Psoas muscle (tissue), 8 donors: Measurements from ENCODE around the gene GRIK5. TPM values are rescaled to one million over a fixed set of nuclear protein-coding genes. Genes with fewer than 3 reads are reported as not detected.

Source experiments
- ATAC-seq, 4 donors: fragments of 200-7000 bp; cut with Tn5 transposase; one replicate each; pipeline ENCODE4 v1.9.1; 2020; ENCODE audit warnings: moderate library complexity in 3 of 4, mild to moderate bottlenecking in 2 of 4
- DNase-seq, 2 donors: peaks; one replicate each; pipeline ENCODE4 v3.0.0-alpha.2; 2020
- H3K27ac ChIP-seq: fragments of 200-600 bp; one replicate; pipeline ENCODE4 v1.8.0; 2022
- H3K27me3 ChIP-seq, 3 donors: fragments of 200-600 bp in 1 of 3; one replicate each; pipeline versions ENCODE4 v1.6.1 to v1.8.0; 2013 to 2022; ENCODE audit warnings: low read length in 2 of 3, mild to moderate bottlenecking in 2 of 3, moderate library complexity in 1 of 3; ENCODE audit not compliant: insufficient read depth in 3 of 3
- H3K36me3 ChIP-seq, 2 donors: fragments of 200-600 bp in 1 of 2; one replicate each; pipeline versions ENCODE4 v1.6.1 to v1.8.0; 2013 to 2022; ENCODE audit warnings: low read depth in 1 of 2, mild to moderate bottlenecking in 1 of 2, moderate library complexity in 1 of 2; ENCODE audit not compliant: insufficient read depth in 1 of 2
- H3K4me1 ChIP-seq: fragments of 200-600 bp; one replicate; pipeline ENCODE4 v1.8.0; 2022
- H3K4me3 ChIP-seq: fragments of 200-600 bp; one replicate; pipeline ENCODE4 v1.8.0; 2022; ENCODE audit warnings: mild to moderate bottlenecking
- H3K9me3 ChIP-seq: fragments of 200-600 bp; one replicate; pipeline ENCODE4 v1.8.0; 2022
- WGBS, 3 donors: extraction: QIAGEN DNeasy Blood & Tissue Kit; methylation state at CpG; one replicate each; pipeline versions ENCODE4 v1.1.6 to v1.1.7; 2013; 5-methylcytosine and 5-hydroxymethylcytosine counted together
- intact Hi-C, 2 donors: fragments of 100-400 bp; cut with DNase I; formaldehyde crosslinking; loops; one replicate each; pipeline versions ENCODE4 v1.11.0 to v1.14.2; 2022
- polyA plus RNA-seq, 3 donors: library from polyadenylated mRNA; stranded (reverse); fragments of 200-250 nt; gene quantifications; one replicate each; pipeline ENCODE4 v1.2.3, GENCODE V29; 2013
- total RNA-seq, 4 donors: library from RNA; stranded (reverse); fragmentation: NEBNext Ultra II Directional in 2 of 4; extraction: Animal tissue kit (Norgen Biotek cat#: 25700) in 2 of 4; gene quantifications; one replicate each; pipeline versions ENCODE4 v1.2.1 to v1.2.4, GENCODE V29; 2021 to 2023
- TF ChIP-seq, protein P1 (sequence below): fragments of 200-600 bp; IDR thresholded peaks from one replicate; pipeline ENCODE4 v1.8.0; 2022; ENCODE audit warnings: antibody characterized with exemption
- donor health status: healthy with polysubstance abuse.
- donor health status: DM: no; HTN: no; CAD: no; lungs with moderate emphysema.
- donor health status: Bipolar disorder and iron deficiency.
- donor health status: healthy.
- donor health status: DM: yes; HTN: yes; CAD: no.
- donor health status: DM: no; HTN: no; CAD: no.
- donor health status: DM: no; HTN: no; CAD: no.
- donor health status: DM: yes; HTN: yes; CAD: no.

Gene GRIK5
- total and polyA plus RNA-seq, 7 donors: 0.26 to 0.88 (median 0.45) TPM

DNA sequence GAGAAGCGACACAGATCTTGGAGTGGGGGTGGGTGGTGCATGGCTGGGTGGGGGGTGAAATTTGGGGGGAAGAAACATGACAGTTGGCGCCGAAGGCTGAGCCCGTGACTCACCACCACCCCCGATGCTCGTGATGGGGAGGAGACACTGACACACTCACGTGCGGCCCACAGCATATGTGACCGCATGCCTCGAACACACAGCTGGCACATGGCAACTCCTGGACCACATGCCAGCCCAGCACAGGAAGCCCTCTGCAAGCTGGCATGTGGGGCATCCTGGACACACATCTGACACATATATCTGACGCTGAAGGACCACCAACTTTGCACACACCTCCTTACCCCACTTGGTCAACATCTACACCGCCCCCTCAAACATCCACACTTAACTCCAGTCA is 1.2 kb upstream of the GRIK5 start:
- no peak overlapping the region for H3K27ac ChIP-seq
- H3K4me1 ChIP-seq: peaks cover 3% of the 10 kb centered on the region
- DNase-seq (no peak), ATAC-seq (no peak)
- intact Hi-C loops: no loop called here
- TF ChIP-seq, protein P1, sequence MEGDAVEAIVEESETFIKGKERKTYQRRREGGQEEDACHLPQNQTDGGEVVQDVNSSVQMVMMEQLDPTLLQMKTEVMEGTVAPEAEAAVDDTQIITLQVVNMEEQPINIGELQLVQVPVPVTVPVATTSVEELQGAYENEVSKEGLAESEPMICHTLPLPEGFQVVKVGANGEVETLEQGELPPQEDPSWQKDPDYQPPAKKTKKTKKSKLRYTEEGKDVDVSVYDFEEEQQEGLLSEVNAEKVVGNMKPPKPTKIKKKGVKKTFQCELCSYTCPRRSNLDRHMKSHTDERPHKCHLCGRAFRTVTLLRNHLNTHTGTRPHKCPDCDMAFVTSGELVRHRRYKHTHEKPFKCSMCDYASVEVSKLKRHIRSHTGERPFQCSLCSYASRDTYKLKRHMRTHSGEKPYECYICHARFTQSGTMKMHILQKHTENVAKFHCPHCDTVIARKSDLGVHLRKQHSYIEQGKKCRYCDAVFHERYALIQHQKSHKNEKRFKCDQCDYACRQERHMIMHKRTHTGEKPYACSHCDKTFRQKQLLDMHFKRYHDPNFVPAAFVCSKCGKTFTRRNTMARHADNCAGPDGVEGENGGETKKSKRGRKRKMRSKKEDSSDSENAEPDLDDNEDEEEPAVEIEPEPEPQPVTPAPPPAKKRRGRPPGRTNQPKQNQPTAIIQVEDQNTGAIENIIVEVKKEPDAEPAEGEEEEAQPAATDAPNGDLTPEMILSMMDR: no peak
- peaks cover 0 to 30% (median 17%) of the 10 kb centered on the region in 3 donors for H3K27me3 ChIP-seq
- H3K9me3 ChIP-seq: no peaks in the 10 kb centered on the region
- H3K36me3 ChIP-seq: no peaks in the 10 kb centered on the region
- WGBS, 3 donors: 89 to 94% (median 94%) methylated on average over 11 to 12 of the region's 12 CpGs
- H3K4me3 ChIP-seq: no peak overlapping the region

DNA sequence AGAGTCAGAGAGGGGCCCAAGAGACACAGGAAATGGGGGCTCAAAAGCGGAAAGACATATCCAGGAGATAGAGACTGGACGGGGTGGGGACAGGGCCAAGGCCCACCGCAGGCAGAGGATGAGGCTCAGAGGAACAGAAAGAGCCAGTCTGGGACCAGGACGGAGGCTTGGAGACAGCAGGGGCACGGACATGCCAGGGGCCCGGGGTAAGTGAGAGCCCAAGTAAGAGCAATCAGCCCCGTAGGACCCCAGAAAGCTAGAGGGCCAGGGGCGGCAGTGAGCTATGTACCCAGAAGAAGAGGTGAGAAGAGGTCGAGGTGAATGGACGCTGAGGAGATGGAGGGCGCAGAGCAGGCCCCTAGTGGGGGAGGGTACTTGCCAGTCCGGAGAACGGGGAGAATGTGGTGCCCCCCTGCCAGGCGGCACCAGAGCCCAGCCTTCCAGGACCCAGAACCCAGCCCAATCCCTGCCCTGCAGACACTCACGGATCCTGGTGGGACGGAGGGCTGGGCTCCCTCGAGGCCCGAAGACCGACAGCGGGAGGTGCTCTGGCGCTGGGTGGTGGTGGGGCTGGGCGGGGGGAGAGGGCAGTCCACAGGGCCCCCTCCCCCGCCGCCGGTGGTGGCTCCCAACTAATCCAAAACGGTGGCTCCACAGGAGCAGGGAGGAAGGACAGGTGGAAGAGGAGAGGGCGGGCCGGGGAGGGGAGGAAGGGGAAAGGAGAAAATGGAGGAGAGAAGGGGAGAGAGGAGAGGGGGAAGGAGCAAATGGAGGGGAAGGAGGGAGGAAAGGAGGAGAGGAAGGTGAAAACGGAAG is 1.0 kb downstream of the GRIK5 start:
- ATAC-seq: no peak
- H3K9me3 ChIP-seq: no peaks in the 10 kb centered on the region
- WGBS, 3 donors: 17 to 25% (median 18%) methylated on average over 17 to 29 of the region's 29 CpGs
- intact Hi-C loops: no loop called here
- no peak for DNase-seq
- H3K4me1 ChIP-seq: no peaks in the 10 kb centered on the region
- H3K27ac ChIP-seq: no peak overlapping the region
- H3K4me3 ChIP-seq: peak overlapping the region; percentile 28
- H3K27me3 ChIP-seq: peaks cover 0 to 42% (median 18%) of the 10 kb centered on the region in 3 donors
- TF ChIP-seq, protein P1: no peak
- H3K36me3 ChIP-seq: no peaks in the 10 kb centered on the region

DNA sequence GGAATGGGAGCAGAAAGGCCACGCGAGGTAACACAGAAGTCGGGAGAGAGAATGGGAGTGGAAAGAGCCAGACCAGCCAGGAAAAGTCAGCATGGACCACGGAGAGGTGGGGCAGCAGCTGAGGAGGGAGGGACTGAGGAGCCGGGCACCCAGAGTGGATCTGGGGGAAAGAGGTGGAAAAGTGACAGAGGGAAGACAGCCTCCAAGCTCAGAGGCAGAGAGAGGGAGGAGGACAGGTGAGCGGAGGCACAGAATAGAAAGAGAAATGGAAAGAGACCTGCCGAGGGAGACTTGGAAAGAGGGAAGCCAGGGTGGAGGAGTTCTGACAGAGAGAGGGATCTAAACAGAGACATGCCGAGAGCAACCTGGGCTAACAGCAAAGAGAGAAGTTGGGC is 1.6 kb downstream of the GRIK5 start:
- DNase-seq (no peak), ATAC-seq (no peak)
- peaks cover 0 to 42% (median 18%) of the 10 kb centered on the region in 3 donors for H3K27me3 ChIP-seq
- no peak overlapping the region for H3K27ac ChIP-seq
- peak overlapping the region; percentile 28 for H3K4me3 ChIP-seq
- 35 to 57% (median 38%) methylated on average over 8 of the region's 8 CpGs for WGBS, 3 donors
- TF ChIP-seq, protein P1: no peak
- H3K9me3 ChIP-seq: no peaks in the 10 kb centered on the region
- no peaks in the 10 kb centered on the region for H3K36me3 ChIP-seq
- intact Hi-C loops: no loop called here
- no peaks in the 10 kb centered on the region for H3K4me1 ChIP-seq

DNA sequence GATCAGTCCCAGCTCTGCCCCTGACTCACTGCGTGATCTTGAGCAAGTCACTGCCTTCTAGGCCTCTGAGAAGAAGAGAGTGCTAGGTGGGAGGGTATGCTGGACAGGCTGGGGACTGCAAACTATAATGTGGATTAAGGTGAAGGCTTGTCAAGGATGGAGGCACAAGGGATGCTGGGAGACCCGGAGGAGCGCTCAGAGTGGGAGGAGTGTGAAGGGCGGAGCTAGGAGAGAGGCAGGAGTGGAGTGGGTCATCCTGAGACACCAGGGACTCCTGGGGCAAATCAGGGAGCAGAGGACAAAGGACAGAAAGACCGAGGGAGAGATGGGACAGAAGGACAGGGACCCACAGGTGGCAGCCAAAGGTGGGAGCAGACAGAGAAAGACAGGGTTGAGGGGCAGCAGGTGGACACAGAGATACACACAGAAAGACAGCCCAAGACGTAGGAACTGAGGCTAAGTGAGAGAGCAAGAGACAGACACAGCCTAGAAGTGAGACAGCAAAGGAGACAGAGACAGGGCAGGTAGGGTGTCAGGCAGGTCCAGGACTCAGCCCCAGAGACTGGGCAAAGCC is 2.6 kb downstream of the GRIK5 start:
- intact Hi-C loops: no loop called here
- H3K27me3 ChIP-seq: peaks cover 0 to 42% (median 18%) of the 10 kb centered on the region in 3 donors
- no peaks in the 10 kb centered on the region for H3K4me1 ChIP-seq
- 77 to 90% (median 79%) methylated on average over 6 of the region's 6 CpGs for WGBS, 3 donors
- no peaks in the 10 kb centered on the region for H3K9me3 ChIP-seq
- H3K36me3 ChIP-seq: no peaks in the 10 kb centered on the region
- H3K4me3 ChIP-seq: no peak overlapping the region
- TF ChIP-seq, protein P1: no peak
- no peak for ATAC-seq
- H3K27ac ChIP-seq: no peak overlapping the region
- DNase-seq: no peak
